CD4-positive, alpha-beta T cell treated with Interleukin-4 for 4 hours (primary cell): ENCODE measurements around the gene MYH14.

Source experiments
- DNase-seq: peaks from one replicate; pipeline ENCODE4 v3.0.0-alpha.2; 2020

The MYH14 gene

GRCh38 chr19:50264483-50265186, 61.2 kb downstream of the MYH14 start:
- DNase-seq: no peak

- DNase-seq: no peak
Observed at GRCh38 chr19:50266041-50266440, 62.6 kb downstream of the MYH14 start.

- no peak for DNase-seq
Observed at GRCh38 chr19:50266896-50267295, 63.5 kb downstream of the MYH14 start.

- no peak for DNase-seq
Observed at GRCh38 chr19:50268041-50268440, 64.6 kb downstream of the MYH14 start.

GRCh38 chr19:50268501-50268900, 65.1 kb downstream of the MYH14 start:
- DNase-seq: no peak

- DNase-seq: no peak
Observed at GRCh38 chr19:50269653-50270052, 66.2 kb downstream of the MYH14 start.

GRCh38 chr19:50272263-50272897, 69.0 kb downstream of the MYH14 start:
- no peak for DNase-seq

- no peak for DNase-seq
Observed at GRCh38 chr19:50273821-50274220, 70.4 kb downstream of the MYH14 start.

GRCh38 chr19:50275577-50276368, 72.4 kb downstream of the MYH14 start:
- no peak for DNase-seq

- DNase-seq: no peak
Observed at GRCh38 chr19:50276370-50277063, 73.1 kb downstream of the MYH14 start.

- no peak for DNase-seq
Observed at GRCh38 chr19:50277966-50278580, 74.7 kb downstream of the MYH14 start.

GRCh38 chr19:50280074-50280473, 76.7 kb downstream of the MYH14 start:
- no peak for DNase-seq

- DNase-seq: no peak
Observed at GRCh38 chr19:50280983-50281382, 77.6 kb downstream of the MYH14 start.

- no peak for DNase-seq
Observed at GRCh38 chr19:50281491-50281890, 78.1 kb downstream of the MYH14 start.

GRCh38 chr19:50285833-50286232, 82.4 kb downstream of the MYH14 start:
- DNase-seq: no peak

GRCh38 chr19:50286443-50286842, 83.0 kb downstream of the MYH14 start:
- no peak for DNase-seq

GRCh38 chr19:50287331-50287730, 83.9 kb downstream of the MYH14 start:
- no peak for DNase-seq

- DNase-seq: no peak
Observed at GRCh38 chr19:50288954-50289353, 85.5 kb downstream of the MYH14 start.

- DNase-seq: no peak
Observed at GRCh38 chr19:50290011-50290410, 86.6 kb downstream of the MYH14 start.

GRCh38 chr19:50290775-50291174, 87.4 kb downstream of the MYH14 start:
- DNase-seq: no peak

- DNase-seq: no peak
Observed at GRCh38 chr19:50292216-50292827, 88.9 kb downstream of the MYH14 start.

- no peak for DNase-seq
Observed at GRCh38 chr19:50293263-50294004, 90.0 kb downstream of the MYH14 start.
